C4-2B (cell line): ENCODE data around the gene MAMSTR.
A peak's percentile ranks its signal among the peaks of the same experiment; 100 is the strongest.

Experiments
- ZFX ChIP-seq: fragments of 450-650 bp; IDR thresholded peaks from 2 replicates; pipeline ENCODE4 v1.6.1; 2017
- TF ChIP-seq, protein P1 (sequence below): fragments of 450-650 bp; conservative IDR thresholded peaks from 2 replicates; pipeline ENCODE4 v1.5.1; 2017; ENCODE audit warnings: mild to moderate bottlenecking

DNA sequence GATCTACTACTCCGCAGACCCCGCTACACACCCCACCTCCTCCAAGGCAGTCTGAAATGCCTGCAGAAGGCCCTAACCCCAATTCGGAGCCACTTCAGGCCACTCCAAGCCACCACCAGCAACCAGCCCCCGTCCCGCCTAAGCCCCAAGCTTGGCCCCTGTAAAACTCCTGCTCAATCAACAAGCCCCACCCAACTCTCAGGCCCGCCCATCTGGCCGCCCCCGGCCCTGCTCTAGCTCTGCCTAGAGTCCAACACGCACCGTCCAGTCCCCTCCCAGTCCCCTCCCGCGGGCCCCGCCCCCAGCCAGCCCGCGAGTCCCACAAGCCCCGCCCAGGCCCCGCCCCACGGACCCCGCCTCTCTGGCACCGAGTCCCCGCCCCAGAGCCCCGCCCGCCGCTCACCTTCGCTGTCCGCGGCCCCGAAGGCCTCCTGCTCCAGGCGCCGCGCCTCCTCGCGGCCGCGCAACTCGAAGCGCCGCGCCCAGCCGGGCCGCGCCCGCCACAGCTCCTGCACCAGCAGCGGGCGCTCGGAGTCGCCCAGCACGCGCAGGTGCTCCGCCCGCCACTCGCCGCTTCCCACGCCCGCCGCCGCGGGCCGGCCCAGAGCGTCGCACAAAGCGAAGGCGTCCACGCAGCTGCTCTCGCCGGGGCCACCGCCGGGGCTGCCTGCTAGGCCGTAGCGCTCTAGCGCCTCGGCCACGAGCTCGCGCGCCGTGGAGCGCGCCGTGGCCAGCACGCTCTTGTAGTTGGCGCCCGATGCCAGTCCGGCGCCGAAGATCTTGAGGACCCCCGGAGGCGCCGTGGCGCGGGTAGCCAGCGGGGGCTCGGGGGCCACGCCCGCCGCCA lies 19.3 kb upstream of the MAMSTR start:
- TF ChIP-seq, protein P1, sequence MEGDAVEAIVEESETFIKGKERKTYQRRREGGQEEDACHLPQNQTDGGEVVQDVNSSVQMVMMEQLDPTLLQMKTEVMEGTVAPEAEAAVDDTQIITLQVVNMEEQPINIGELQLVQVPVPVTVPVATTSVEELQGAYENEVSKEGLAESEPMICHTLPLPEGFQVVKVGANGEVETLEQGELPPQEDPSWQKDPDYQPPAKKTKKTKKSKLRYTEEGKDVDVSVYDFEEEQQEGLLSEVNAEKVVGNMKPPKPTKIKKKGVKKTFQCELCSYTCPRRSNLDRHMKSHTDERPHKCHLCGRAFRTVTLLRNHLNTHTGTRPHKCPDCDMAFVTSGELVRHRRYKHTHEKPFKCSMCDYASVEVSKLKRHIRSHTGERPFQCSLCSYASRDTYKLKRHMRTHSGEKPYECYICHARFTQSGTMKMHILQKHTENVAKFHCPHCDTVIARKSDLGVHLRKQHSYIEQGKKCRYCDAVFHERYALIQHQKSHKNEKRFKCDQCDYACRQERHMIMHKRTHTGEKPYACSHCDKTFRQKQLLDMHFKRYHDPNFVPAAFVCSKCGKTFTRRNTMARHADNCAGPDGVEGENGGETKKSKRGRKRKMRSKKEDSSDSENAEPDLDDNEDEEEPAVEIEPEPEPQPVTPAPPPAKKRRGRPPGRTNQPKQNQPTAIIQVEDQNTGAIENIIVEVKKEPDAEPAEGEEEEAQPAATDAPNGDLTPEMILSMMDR = peak; percentile 67
- peak; percentile 42; the same call in 1 of the 2 replicates for TF ChIP-seq ZFX
